GM21723 (cell line): ENCODE results near the gene ZYG11B.
A peak's percentile ranks its signal among the peaks of the same experiment; 100 is the strongest.
"Not testable (repeated sequence)": the region's sequence is repeated elsewhere in the genome, so short reads cannot be mapped to it uniquely, and the experiment has no call there.

ENCODE experiments used
- ATAC-seq: cut with Tn5 transposase; IDR thresholded peaks from one replicate; pipeline ENCODE4 v1.9.1; 2021; ENCODE audit warnings: mild to moderate bottlenecking, moderate library complexity; ENCODE audit not compliant: unreplicated experiment

ZYG11B gene

DNA sequence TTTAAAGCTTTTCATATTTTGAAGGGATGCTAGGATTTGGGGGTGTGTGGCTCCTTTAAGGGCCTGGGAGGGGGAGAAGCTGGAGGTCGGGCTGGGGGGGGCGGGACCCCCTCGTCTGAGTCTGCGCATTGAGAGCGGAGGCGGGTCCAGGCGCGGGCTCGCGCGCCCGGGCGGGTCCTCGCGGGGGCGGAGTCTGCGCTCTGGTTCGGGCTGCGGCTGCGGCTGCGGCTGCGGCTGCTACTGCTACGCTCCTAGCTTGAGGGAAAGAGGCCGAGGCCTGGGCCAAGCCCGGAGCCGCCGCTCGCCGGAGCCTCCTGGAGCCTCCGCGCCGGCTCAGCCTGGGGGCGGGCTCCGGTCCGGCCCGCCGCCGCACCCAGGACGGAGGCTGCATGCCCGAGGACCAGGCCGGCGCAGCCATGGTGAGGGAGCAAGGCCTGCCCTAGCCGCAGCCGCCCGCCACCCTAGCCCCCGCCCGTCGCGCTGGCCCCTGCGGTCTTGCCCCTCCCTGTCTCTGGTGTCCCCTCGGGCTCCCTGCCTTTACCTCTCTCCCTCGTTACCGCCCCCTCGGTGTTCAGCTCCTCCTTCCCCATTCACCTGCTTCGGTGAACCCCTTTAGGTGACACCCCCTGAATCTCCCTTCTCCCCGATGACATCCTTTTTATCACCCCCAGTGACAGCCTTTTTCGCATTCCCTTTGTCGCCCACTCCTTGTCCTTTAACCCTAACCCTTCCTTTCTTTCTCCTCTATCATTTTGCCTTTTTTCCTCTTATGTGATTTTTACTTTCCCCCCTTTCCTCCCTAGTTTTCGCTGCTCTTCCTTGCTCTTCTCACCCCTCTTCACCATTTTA, at the start of gene ZYG11B:
Gene ZYG11B, plus strand, starts transcription at position 189 of the 849 bp plus-strand sequence. Its CDS starts 201 bp downstream, at position 390.
- ATAC-seq, result peak; percentile 91

GRCh38 chr1:52677076-52677806, 49.0 kb upstream of the ZYG11B start:
- no peak for ATAC-seq

DNA sequence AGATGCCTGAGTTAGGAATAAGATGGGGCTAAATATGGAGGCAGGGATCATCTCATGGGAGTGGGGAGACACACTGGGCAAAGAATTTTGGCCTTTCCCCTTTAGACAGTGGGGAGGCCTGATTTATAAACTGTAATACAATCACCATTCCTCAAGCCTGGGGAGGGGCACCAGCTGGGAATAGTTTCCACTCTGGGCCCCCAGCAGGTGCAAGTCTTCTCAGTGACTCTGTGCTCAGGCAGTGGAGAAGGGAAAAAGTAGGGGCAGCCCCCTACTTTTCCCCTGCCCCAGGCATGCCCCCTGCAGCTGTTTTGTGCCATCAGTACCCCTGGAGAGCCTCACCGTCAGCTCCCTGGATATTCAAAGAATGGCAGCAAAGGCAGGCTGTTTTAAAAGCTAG, 47.2 kb upstream of the ZYG11B start:
- ATAC-seq, result no peak

DNA sequence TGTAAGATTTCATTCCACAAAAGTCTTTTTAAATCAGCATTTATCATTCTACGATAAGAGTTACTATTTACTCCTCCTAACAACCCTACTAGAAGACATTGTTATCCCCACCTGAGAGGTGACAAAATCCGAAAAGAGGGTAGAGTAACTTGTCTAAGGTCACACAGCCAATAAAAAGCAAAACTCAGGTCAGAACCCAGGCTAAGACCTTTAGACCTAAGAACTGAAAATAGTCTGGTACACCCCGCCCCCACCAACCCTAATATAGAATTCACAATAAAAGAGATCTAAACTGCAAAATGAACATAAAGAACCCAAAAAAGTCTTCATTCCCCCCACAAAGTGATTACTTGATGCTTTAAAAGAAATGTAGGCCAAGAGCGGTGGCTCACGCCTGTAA, 46.8 kb upstream of the ZYG11B start:
- ATAC-seq, result no peak

- no peak for ATAC-seq
Measured at GRCh38 chr1:52680353-52680752, 45.9 kb upstream of the ZYG11B start.

DNA sequence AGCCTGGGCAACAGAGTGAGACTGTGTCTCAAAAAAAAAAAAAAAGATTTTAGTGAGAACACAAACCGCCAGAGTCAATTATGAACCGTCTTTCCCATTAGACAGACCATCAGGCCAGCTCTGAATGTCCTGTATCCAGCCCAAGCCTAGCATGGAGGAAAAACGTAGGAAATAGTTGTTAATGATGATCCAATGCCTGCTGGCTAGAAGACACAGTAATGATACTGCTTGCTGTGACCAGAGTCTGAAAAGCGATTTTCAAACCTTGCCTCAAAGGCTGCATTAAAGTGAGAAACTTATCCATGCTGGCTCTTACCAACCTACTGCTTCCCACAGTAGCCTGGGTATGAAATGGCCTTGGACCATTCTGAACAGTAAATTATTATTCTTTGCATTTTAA, 45.1 kb upstream of the ZYG11B start:
- ATAC-seq, result no peak

DNA sequence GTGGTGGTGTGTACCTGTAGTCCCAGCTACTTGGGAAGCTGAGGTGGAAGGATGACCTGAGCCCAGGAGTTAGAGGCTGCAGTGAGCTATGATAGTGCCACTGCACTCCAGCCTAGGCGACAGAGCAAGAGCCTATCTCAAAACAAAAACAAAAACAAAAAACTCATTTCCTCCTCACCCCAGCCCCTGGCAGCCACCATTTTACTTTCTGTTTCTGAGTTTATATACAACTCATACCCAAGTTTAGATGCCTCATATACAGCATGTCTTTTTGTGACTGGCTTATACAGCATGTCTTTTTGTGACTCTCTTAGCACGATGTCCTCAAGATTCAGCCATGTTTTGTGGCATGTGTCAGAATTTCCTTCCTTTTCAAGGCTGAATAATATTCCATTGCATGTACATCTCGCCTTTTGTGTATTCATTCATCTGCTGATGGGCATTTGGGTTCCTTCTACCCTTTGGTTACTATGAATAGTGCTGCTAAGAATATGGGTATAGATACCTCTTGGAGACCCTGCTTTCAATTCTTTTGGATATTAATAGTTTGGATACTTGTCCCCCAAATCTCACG, 42.8 kb upstream of the ZYG11B start:
- no peak for ATAC-seq

DNA sequence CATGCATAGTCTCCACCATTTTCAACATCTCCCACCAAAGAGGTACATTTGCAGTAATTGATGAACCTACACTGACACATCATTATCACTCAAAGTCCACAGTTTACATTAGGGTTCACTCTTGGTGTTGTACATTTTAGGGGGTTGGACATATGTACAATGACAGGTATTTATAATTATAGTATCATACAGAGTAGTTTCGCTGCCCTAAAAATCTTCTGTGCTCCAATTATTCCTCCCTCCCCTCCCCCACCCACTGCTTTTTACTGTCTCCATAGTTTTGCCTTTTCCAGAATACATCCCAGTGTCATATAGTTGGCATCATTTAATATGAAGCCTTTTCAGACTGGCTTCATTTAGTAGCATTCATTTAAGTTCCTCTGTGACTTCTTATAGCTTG, 41.7 kb upstream of the ZYG11B start:
- ATAC-seq, result no peak

GRCh38 chr1:52686261-52686751, 39.9 kb upstream of the ZYG11B start:
- peak; percentile 79 for ATAC-seq

DNA sequence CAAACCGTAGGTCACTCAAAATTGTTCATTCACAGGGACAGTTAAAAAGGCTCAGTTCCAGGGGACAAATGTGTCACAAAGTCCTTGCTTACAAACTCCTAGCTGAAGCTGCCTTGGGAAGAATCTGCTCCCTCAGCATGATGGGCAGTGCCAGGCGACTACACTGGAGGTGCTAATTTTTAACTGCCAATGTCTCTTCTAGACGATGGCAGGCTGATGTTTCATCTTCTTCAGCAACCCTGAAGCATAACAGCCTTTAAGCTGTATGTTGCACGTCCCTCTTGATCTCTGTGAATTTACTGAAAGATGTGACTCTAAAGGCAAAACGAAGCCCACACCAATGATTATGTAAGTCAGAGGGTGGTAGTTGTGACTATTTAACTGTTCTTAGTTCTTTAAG, 39.4 kb upstream of the ZYG11B start:
- ATAC-seq, result no peak

DNA sequence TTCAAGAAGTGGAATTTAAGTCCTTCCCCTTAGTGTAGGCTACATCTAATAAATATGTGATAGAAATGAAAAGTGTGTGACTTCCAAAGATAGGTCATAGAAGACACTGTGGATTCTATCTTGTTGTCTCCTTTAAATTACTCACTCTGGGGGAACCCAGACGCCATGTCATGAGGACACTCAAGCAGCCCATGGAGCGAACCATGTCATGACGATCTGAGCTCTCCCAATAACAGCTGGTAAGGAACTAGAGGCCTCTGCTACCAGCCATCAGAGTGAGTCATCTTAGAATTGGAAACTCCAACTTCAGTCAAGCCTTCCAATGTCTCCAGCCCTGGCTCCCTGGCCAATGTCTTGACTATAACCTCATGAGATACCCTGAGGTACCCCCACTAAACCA, 34.4 kb upstream of the ZYG11B start:
- no peak for ATAC-seq

DNA sequence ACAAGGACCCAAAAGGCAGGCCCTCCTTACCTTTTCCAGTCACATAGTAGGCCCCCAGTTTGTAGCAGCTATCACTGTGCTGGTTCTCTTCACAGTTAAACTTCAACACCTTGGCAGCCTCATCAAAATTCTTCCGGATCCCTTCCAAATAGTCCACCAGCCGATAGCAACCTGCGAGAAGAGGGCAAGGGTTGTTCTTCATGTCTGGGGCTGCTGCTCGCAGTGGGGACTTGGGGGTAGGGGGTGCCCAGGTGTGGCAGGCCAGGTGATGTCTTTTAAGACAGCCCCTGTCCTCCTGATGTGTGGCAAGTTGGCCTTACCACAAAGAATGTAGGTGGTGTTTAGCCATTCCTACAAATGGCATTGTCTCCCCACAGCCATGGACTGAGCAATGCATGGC, 33.6 kb upstream of the ZYG11B start:
- ATAC-seq, result no peak

- not testable (repeated sequence) for ATAC-seq
Measured at GRCh38 chr1:52693351-52693750, 32.9 kb upstream of the ZYG11B start.

- no peak for ATAC-seq
Measured at GRCh38 chr1:52693843-52694242, 32.4 kb upstream of the ZYG11B start.

DNA sequence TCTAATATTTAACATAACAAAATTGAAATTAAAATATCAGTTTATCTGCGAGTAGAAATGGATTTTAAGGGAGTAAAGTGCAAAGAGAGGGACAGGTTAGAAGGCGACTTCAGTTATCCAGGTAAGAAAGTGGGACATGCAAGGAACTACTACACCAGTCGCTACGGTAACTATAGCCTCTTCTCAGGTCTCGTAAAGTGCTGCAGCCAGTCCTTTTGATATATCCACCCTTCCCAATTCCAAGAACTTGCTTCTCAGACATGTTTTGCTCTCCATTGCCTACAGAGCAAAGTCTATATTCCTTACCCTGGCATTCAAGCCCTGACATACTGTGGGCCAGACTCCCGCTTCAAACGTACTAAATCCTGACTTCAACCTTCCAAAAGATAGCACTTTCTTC, 30.6 kb upstream of the ZYG11B start:
- no peak for ATAC-seq

DNA sequence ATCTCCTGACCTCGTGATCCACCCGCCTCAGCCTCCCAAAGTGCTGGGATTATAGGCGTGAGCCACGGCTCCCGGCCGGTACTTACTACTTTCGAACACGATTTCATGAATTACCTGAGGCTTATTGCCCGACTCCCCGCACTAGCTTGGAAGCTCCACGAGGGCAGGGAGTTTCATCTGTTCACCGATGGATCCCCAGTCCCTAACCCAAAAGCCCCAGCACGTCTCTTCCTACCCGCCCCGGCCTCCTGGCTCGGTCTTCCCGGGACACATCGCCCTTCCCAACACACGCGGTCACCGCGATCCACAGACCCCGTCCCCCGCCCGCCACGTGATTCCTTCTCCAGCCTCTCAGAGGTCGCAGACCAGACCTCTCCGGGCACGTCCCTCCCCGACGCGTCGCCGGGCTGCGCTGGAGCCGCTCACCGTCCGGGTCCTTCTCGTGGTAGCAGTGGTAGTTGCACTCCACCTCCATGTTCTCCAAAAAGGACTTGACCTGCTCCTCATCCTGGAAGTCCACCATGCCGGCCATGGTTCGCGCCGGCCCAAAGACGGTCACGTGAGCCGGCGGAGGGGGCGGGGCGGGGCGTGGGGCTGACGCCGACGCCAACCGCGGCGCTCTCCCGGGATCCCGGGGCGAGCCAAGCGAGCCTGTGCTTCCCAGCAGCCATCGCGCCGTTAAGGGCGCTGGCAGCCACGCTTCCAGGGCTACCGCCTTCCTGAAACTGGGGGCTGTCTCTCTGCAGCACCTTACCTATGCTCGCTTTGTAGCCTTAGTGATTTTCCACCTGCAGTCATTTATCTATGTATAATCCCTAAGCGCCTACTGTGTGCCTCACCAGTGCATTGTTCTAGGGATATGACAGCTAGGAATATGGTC, 28.2 kb upstream of the ZYG11B start, which contains the start of gene COA7:
Gene COA7, minus strand, starts transcription at position 553 of the 880 bp plus-strand sequence. Its CDS starts 21 bp downstream, at position 532.
- peak; percentile 45 for ATAC-seq

GRCh38 chr1:52702886-52703787, 23.1 kb upstream of the ZYG11B start:
- ATAC-seq, result peak; percentile 88

DNA sequence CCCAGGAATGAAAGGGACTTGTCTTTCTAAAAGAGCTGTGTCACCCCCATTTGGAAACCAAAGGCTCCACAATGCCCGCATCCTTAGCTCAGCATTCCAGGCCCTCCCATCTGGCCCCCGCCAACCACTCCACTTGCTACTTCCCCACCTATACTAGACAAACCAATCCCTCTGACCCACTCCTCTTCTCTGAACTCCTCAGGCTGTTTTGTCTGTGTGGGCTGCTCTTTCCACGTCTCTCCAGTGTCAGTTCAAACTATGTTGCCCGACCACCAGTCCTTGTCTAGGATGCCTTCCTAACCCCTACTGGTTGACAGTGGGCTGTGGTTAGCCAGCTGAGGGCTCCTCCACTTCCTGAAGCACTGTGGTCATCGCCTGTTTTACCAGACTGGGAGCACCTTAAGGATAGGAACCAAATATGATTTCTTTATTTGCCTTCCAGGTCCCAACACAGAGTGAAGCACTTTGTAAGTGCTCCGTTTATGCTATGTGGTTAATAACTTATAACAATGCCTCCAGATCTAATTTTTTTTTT, 20.1 kb upstream of the ZYG11B start:
- ATAC-seq, result no peak
